Measurements from ENCODE around the gene KAZN.

Gene KAZN

GRCh38 chr1:14677292-14677971 is 78.9 kb downstream of the KAZN start:
- no peak for DNase-seq (ENCODE audit: low spot score)

- DNase-seq (ENCODE audit: low spot score) = no peak
Observed at GRCh38 chr1:14678011-14678638, 79.6 kb downstream of the KAZN start.

GRCh38 chr1:14679027-14679688 is 80.7 kb downstream of the KAZN start:
- DNase-seq (ENCODE audit: low spot score) = no peak

- no peak for DNase-seq (ENCODE audit: low spot score)
Observed at GRCh38 chr1:14681182-14681581, 82.7 kb downstream of the KAZN start.

GRCh38 chr1:14682941-14683621 is 84.6 kb downstream of the KAZN start:
- no peak for DNase-seq (ENCODE audit: low spot score)

GRCh38 chr1:14685078-14685477 is 86.6 kb downstream of the KAZN start:
- no peak for DNase-seq (ENCODE audit: low spot score)

GRCh38 chr1:14686701-14687100 is 88.2 kb downstream of the KAZN start:
- DNase-seq (ENCODE audit: low spot score) = no peak

GRCh38 chr1:14687147-14687546 is 88.7 kb downstream of the KAZN start:
- no peak for DNase-seq (ENCODE audit: low spot score)

GRCh38 chr1:14689996-14690615 is 91.6 kb downstream of the KAZN start:
- DNase-seq (ENCODE audit: low spot score) = no peak

GRCh38 chr1:14693949-14694348 is 95.5 kb downstream of the KAZN start:
- peak; percentile 12 for DNase-seq (ENCODE audit: low spot score)

- DNase-seq (ENCODE audit: low spot score) = no peak
Observed at GRCh38 chr1:14694589-14694988, 96.1 kb downstream of the KAZN start.

- DNase-seq (ENCODE audit: low spot score) = no peak
Observed at GRCh38 chr1:14696761-14697160, 98.3 kb downstream of the KAZN start.

- no peak for DNase-seq (ENCODE audit: low spot score)
Observed at GRCh38 chr1:14697353-14697752, 98.9 kb downstream of the KAZN start.

- no peak for DNase-seq (ENCODE audit: low spot score)
Observed at GRCh38 chr1:14698314-14698713, 99.8 kb downstream of the KAZN start.

GRCh38 chr1:14699620-14700019 is 101.1 kb downstream of the KAZN start:
- no peak for DNase-seq (ENCODE audit: low spot score)

- DNase-seq (ENCODE audit: low spot score) = no peak
Observed at GRCh38 chr1:14704846-14705245, 106.4 kb downstream of the KAZN start.

- DNase-seq (ENCODE audit: low spot score) = no peak
Observed at GRCh38 chr1:14705824-14706223, 107.3 kb downstream of the KAZN start.

- DNase-seq (ENCODE audit: low spot score) = no peak
Observed at GRCh38 chr1:14706631-14707030, 108.1 kb downstream of the KAZN start.

- DNase-seq (ENCODE audit: low spot score) = no peak
Observed at GRCh38 chr1:14707531-14708445, 109.3 kb downstream of the KAZN start.

- no peak for DNase-seq (ENCODE audit: low spot score)
Observed at GRCh38 chr1:14710331-14710730, 111.8 kb downstream of the KAZN start.

- DNase-seq (ENCODE audit: low spot score) = no peak
Observed at GRCh38 chr1:14712136-14712535, 113.7 kb downstream of the KAZN start.
